ENCODE measurements around the gene FDX2. TPM values are rescaled to one million over a fixed set of nuclear protein-coding genes. Genes with fewer than 3 reads are reported as not detected.

Gene FDX2
- total and polyA plus RNA-seq, 2 of the 13 experiments (the other 11 are each of a cell fraction or from before 2014, with no cell fraction given): 21.0 to 24.7 TPM

GRCh38 chr19:10334588-10335351 lies 19.0 kb upstream of the FDX2 start (continued):
- TF ChIP-seq KLF9 (CRISPR knock-in tag; IDR thresholded peaks at IDR 0.05; ENCODE audit: low read depth) (0 out of 2 replicates have a peak, but pooled peaks have one; percentile 61), HOXA9 (CRISPR knock-in tag; IDR thresholded peaks at IDR 0.05; ENCODE audit: borderline replicate concordance) (no peak), ZHX2 (IDR thresholded peaks at IDR 0.05; ENCODE audit: low read depth) (no peak), ZHX2 (CRISPR knock-in tag; IDR thresholded peaks at IDR 0.05; ENCODE audit: borderline replicate concordance) (no peak), JUN (CRISPR knock-in tag; IDR thresholded peaks at IDR 0.05) (no peak), MAF1 (CRISPR knock-in tag; IDR thresholded peaks at IDR 0.05; ENCODE audit: borderline replicate concordance) (peak; percentile 34), KLF6 (CRISPR knock-in tag; IDR thresholded peaks at IDR 0.05) (no peak; the same call in 1 of the 2 replicates), HBP1 (CRISPR knock-in tag; IDR thresholded peaks at IDR 0.05; ENCODE audit: low read depth) (no peak), SALL1 (CRISPR knock-in tag; IDR thresholded peaks at IDR 0.05) (peak; percentile 52; the same call in 1 of the 2 replicates), ZSCAN12 (CRISPR knock-in tag; IDR thresholded peaks at IDR 0.05) (no peak), POGK (CRISPR knock-in tag; conservative IDR thresholded peaks at IDR 0.05) (no peak), ZNF264 (CRISPR knock-in tag; IDR thresholded peaks at IDR 0.05) (no peak), ZNF460 (CRISPR knock-in tag; IDR thresholded peaks at IDR 0.05; ENCODE audit: borderline replicate concordance) (no peak), ZFY (CRISPR knock-in tag; IDR thresholded peaks at IDR 0.05) (peak; percentile 70), ZNF704 (CRISPR knock-in tag; IDR thresholded peaks at IDR 0.05; ENCODE audit: borderline replicate concordance) (no peak), ZNF558 (CRISPR knock-in tag; IDR thresholded peaks at IDR 0.05; ENCODE audit: borderline replicate concordance) (0 out of 2 replicates have a peak, but pooled peaks have one; percentile 35), ZSCAN29 (CRISPR knock-in tag; conservative IDR thresholded peaks at IDR 0.05) (no peak), ADNP (CRISPR knock-in tag; IDR thresholded peaks at IDR 0.05) (no peak), GZF1 (CRISPR knock-in tag; IDR thresholded peaks at IDR 0.05) (no peak), NR3C1 (CRISPR knock-in tag; IDR thresholded peaks at IDR 0.05) (no peak)
